HCT116 (cell line): ENCODE results near the gene MTHFSD. TPM values are rescaled to one million over a fixed set of nuclear protein-coding genes. Genes with fewer than 3 reads are reported as not detected.
A peak's percentile ranks its signal among the peaks of the same experiment; 100 is the strongest.

Source experiments
- ATAC-seq: fragments of 200-7000 bp; cut with Tn5 transposase; 2 replicates; pipeline ENCODE4 v1.9.1; 2020; ENCODE audit warnings: mild to moderate bottlenecking, moderate library complexity
- BruUV-seq: library from RNA; stranded (reverse); fragments of 400-500 nt; replicated peaks from 2 replicates; lab custom pipeline; 2021; lab: Mats Ljungman, UMichigan
- CTCF ChIA-PET: fragments of 300-600 bp; sonication (Branson Sonifier 250); formaldehyde crosslinking; loops from one replicate; lab custom pipeline; 2021; ENCODE audit warnings: antibody characterized with exemption; lab: Charles Lee
- POLR2A ChIA-PET: fragments of 300-600, 350-600 bp; sonication (Branson Sonifier 250); formaldehyde crosslinking; loops from one replicate; lab custom pipeline; 2021; ENCODE audit warnings: antibody characterized with exemption; lab: Charles Lee
- RAD21 ChIA-PET, 2 experiments: fragments of 300-600 bp; sonication (Branson Sonifier 250); formaldehyde crosslinking; loops; one replicate each; lab custom pipeline; 2023; ENCODE audit warnings: low total read pairs in 2 of 2; ENCODE audit not compliant: uncharacterized antibody in 2 of 2, unreplicated experiment in 2 of 2, low non-redundant PET in 1 of 2; lab: Charles Lee
- DNase-seq: peaks from one replicate; pipeline ENCODE4 v3.0.0-alpha.2; 2010; ENCODE audit warnings: low read depth, low spot score
- H2AFZ ChIP-seq: fragments of 200-600 bp; shearing (Covaris generic), sonication (generic); 2 replicates; pipeline ENCODE4 v1.6.1; 2017; ENCODE audit warnings: low read depth, mixed run types, mixed read lengths, antibody characterized with exemption, low read length; ENCODE audit not compliant: poor library complexity, severe bottlenecking
- H3K27ac ChIP-seq: 2 replicates; pipeline ENCODE4 v1.5.1; 2012; ENCODE audit warnings: low read depth, low read length
- H3K27me3 ChIP-seq: fragments of 200-600 bp; sonication (generic); 2 replicates; pipeline ENCODE4 v1.6.1; 2016; ENCODE audit warnings: mixed run types, low read length, mixed read lengths; ENCODE audit not compliant: insufficient read depth
- H3K36me3 ChIP-seq, 2 experiments: fragments of 200-500 bp in 1 of 2; fragments of 200-600 bp in 1 of 2; sonication (Bioruptor generic) in 1 of 2; sonication (generic) in 1 of 2; 2 replicates each; pipeline versions ENCODE4 v1.5.1 to v1.6.1; 2014 to 2016; ENCODE audit warnings: low read length in 2 of 2, inconsistent platforms in 1 of 2, mixed read lengths in 1 of 2, mixed run types in 1 of 2; ENCODE audit not compliant: insufficient read depth in 2 of 2, control insufficient read depth in 1 of 2
- H3K4me1 ChIP-seq, 2 experiments: fragments of 200-600 bp in 1 of 2; sonication (generic) in 1 of 2; 2 replicates each; pipeline versions ENCODE4 v1.5.1 to v1.6.1; 2012 to 2017; ENCODE audit warnings: low read length in 2 of 2, inconsistent platforms in 1 of 2, mild to moderate bottlenecking in 1 of 2, mixed read lengths in 1 of 2, mixed run types in 1 of 2, moderate library complexity in 1 of 2; ENCODE audit not compliant: insufficient read depth in 2 of 2, control insufficient read depth in 1 of 2
- H3K4me2 ChIP-seq: fragments of 200-600 bp; sonication (generic); 2 replicates; pipeline ENCODE4 v1.6.1; 2017; ENCODE audit warnings: mixed run types, low read length, mixed read lengths
- H3K4me3 ChIP-seq, 2 experiments: fragments of 200-600 bp in 1 of 2; sonication (generic) in 1 of 2; replicated peaks in 1 of 2; 2 replicates each; pipeline ENCODE4 v1.5.1; 2011 to 2016; ENCODE audit warnings: low read length in 2 of 2, control low read depth in 1 of 2, low read depth in 1 of 2, mild to moderate bottlenecking in 1 of 2, mixed read lengths in 1 of 2, mixed run types in 1 of 2
- H3K79me2 ChIP-seq: fragments of 200-600 bp; sonication (generic); 2 replicates; pipeline ENCODE4 v1.6.1; 2017; ENCODE audit warnings: mild to moderate bottlenecking, mixed run types, low read length, moderate library complexity, mixed read lengths; ENCODE audit not compliant: insufficient read depth
- H3K9ac ChIP-seq: fragments of 200-600 bp; sonication (generic); 2 replicates; pipeline ENCODE4 v1.6.1; 2016; ENCODE audit warnings: low read length, mixed read lengths
- H3K9me2 ChIP-seq: fragments of 200-600 bp; sonication (generic), shearing (Covaris generic); 2 replicates; pipeline ENCODE4 v1.6.1; 2017; ENCODE audit warnings: mixed run types, mild to moderate bottlenecking, moderate library complexity; ENCODE audit not compliant: insufficient read depth
- H3K9me3 ChIP-seq, 2 experiments: fragments of 200-500 bp in 1 of 2; fragments of 200-600 bp in 1 of 2; sonication (Bioruptor generic) in 1 of 2; sonication (generic) in 1 of 2; 2 replicates each; pipeline ENCODE4 v1.6.1; 2014 to 2017; ENCODE audit warnings: low read length in 2 of 2, mixed read lengths in 2 of 2, inconsistent platforms in 1 of 2, low read depth in 1 of 2, mild to moderate bottlenecking in 1 of 2, mixed run types in 1 of 2, moderate library complexity in 1 of 2; ENCODE audit not compliant: control insufficient read depth in 1 of 2, insufficient read depth in 1 of 2
- H4K20me1 ChIP-seq: fragments of 200-600 bp; sonication (generic), shearing (Covaris generic); 2 replicates; pipeline ENCODE4 v1.6.1; 2017; ENCODE audit warnings: mixed run types, mild to moderate bottlenecking, moderate library complexity; ENCODE audit not compliant: insufficient read depth
- CEBPB ChIP-seq: IDR thresholded peaks from 2 replicates; pipeline ENCODE4 v1.6.1; 2012; ENCODE audit warnings: low read depth
- EGR1 ChIP-seq: IDR thresholded peaks from 2 replicates; pipeline ENCODE4 v1.6.1; 2012; ENCODE audit warnings: low read depth
- ELF1 ChIP-seq: IDR thresholded peaks from 2 replicates; pipeline ENCODE4 v1.6.1; 2012; ENCODE audit warnings: low read depth, borderline replicate concordance
- EZH2 ChIP-seq: fragments of 200-600 bp; sonication (generic); IDR thresholded peaks from 2 replicates; pipeline ENCODE4 v1.6.1; 2017; ENCODE audit warnings: antibody characterized with exemption, mixed run types
- EZH2phosphoT487 ChIP-seq: fragments of 200-600 bp; IDR thresholded peaks from 2 replicates; pipeline ENCODE4 v1.6.1; 2018; ENCODE audit warnings: antibody characterized with exemption, borderline replicate concordance
- FOSL1 ChIP-seq: IDR thresholded peaks from 2 replicates; pipeline ENCODE4 v1.6.1; 2012; ENCODE audit warnings: low read depth
- JUND ChIP-seq: IDR thresholded peaks from 2 replicates; pipeline ENCODE4 v1.6.1; 2012
- POLR2A ChIP-seq: IDR thresholded peaks from 2 replicates; pipeline ENCODE4 v1.7.0; 2011; ENCODE audit warnings: borderline replicate concordance; ENCODE audit not compliant: insufficient read depth, insufficient read length; ENCODE audit errors: extremely low read depth
- POLR2AphosphoS5 ChIP-seq: IDR thresholded peaks from 2 replicates; pipeline ENCODE4 v1.6.1; 2011; ENCODE audit warnings: mild to moderate bottlenecking, low read depth, low read length, moderate library complexity
- RAD21 ChIP-seq: IDR thresholded peaks from 2 replicates; pipeline ENCODE4 v1.6.1; 2012; ENCODE audit warnings: low read depth, mild to moderate bottlenecking
- SIN3A ChIP-seq: IDR thresholded peaks from 2 replicates; pipeline ENCODE4 v1.6.1; 2012; ENCODE audit warnings: low read depth
- SP1 ChIP-seq: IDR thresholded peaks from 2 replicates; pipeline ENCODE4 v1.6.1; 2012; ENCODE audit warnings: low read depth
- SRF ChIP-seq: IDR thresholded peaks from 2 replicates; pipeline ENCODE4 v1.6.1; 2012; ENCODE audit warnings: low read depth
- TCF7L2 ChIP-seq: IDR thresholded peaks from 2 replicates; pipeline ENCODE4 v1.7.0; 2011; ENCODE audit warnings: borderline replicate concordance, inconsistent platforms; ENCODE audit not compliant: insufficient read depth, insufficient read length; ENCODE audit errors: extremely low read depth
- YY1 ChIP-seq: IDR thresholded peaks from 2 replicates; pipeline ENCODE4 v1.6.1; 2011; ENCODE audit warnings: low read length, low read depth, moderate library complexity, mild to moderate bottlenecking; ENCODE audit not compliant: insufficient replicate concordance; ENCODE audit errors: extremely low read depth
- ZFX ChIP-seq: fragments of 450-650 bp; IDR thresholded peaks from 2 replicates; pipeline ENCODE4 v1.6.1; 2017
- ZNF274 ChIP-seq: fragments of 200-500 bp; sonication (Bioruptor generic); IDR thresholded peaks from 2 replicates; pipeline ENCODE4 v1.6.1; 2014; ENCODE audit warnings: mild to moderate bottlenecking, low read depth, low read length, inconsistent platforms
- intact Hi-C: fragments of 100-400 bp; cut with micrococcal nuclease; formaldehyde crosslinking; loops from 2 replicates; pipeline ENCODE4 v1.10.0; 2022
- total RNA-seq: library from RNA; stranded (reverse); gene quantifications from one replicate; pipeline ENCODE4 v1.2.1, GENCODE V29; 2021; ENCODE audit not compliant: unreplicated experiment
- TF ChIP-seq, protein P1 (sequence below): IDR thresholded peaks from 2 replicates; pipeline ENCODE4 v1.6.1; 2012
- TF ChIP-seq, protein P2 (sequence below): IDR thresholded peaks from 2 replicates; pipeline ENCODE4 v1.6.1; 2012
- TF ChIP-seq, protein P3 (sequence below): IDR thresholded peaks from 2 replicates; pipeline ENCODE4 v1.6.1; 2011; ENCODE audit warnings: mild to moderate bottlenecking, low read length, moderate library complexity; ENCODE audit not compliant: insufficient replicate concordance; ENCODE audit errors: extremely low read depth
- TF ChIP-seq, protein P4 (sequence below), 3 experiments: fragments of 200-600 bp in 1 of 3; sonication (generic) in 1 of 3; IDR thresholded peaks in 2 of 3; conservative IDR thresholded peaks in 1 of 3; 2 replicates each; pipeline ENCODE4 v1.5.1; 2012 to 2017; ENCODE audit warnings: low read depth in 2 of 3, low read length in 2 of 3, antibody characterized with exemption in 1 of 3, borderline replicate concordance in 1 of 3, control low read depth in 1 of 3, mild to moderate bottlenecking in 1 of 3, mixed read lengths in 1 of 3, mixed run types in 1 of 3, moderate library complexity in 1 of 3; ENCODE audit not compliant: insufficient read depth in 1 of 3

Gene MTHFSD
- total RNA-seq, 1 experiment from 2014 or later, result 33.1 TPM

DNA sequence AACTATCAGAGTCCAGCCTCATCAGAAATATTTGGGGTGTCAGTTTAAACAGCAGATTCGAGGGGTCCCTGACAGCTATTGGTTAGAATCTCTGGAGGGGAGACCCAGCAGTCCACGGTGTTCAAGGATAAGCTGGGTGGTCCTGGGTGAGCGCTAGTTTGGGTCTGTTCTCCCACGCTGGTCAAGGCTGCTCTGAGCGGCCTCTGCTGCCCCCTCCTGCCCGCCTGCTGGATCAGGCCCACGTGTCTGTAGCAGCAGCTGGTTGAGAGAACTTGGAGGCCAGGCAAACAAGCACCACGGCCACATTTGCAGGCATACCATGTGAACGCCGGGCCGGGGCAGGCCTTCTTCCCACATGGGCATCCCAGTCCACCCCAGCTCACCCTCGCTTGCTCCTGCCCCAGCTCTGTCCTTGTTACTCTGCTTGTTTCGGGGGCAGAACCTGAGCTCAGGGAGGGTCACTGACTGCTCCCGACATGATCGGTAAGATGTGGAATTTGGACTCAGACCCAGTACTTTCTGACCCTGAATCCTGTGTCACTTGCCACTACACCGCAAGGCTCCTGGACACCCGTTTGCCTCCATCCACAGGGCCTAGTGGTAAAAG is 37.3 kb downstream of the MTHFSD start:
- BruUV-seq, result no TSS peak
- no peaks in the 10 kb centered on the region for H3K9me3 ChIP-seq
- H3K79me2 ChIP-seq, result no peaks in the 10 kb centered on the region
- H4K20me1 ChIP-seq, result no peaks in the 10 kb centered on the region
- H3K4me3 ChIP-seq, result no peak overlapping the region
- H2AFZ ChIP-seq, result peak overlapping the region; percentile 49
- ChIA-PET RAD21 (interaction anchor here (0.8 to 3.5 kb wide), 18 partner anchors 8 to 698 kb away, joined by 3 to 32 read pairs (median 6); no protein-coding TSS in a partner anchor), CTCF (interaction anchor here (0.8 to 3.5 kb wide), 29 partner anchors 8 to 705 kb away, joined by 3 to 139 read pairs (median 4); no protein-coding TSS in a partner anchor)
- H3K9me2 ChIP-seq, result no peaks in the 10 kb centered on the region
- no peak overlapping the region for H3K27ac ChIP-seq
- no peaks in the 10 kb centered on the region for H3K36me3 ChIP-seq
- ATAC-seq, result peak; percentile 84
- H3K27me3 ChIP-seq, result no peaks in the 10 kb centered on the region
- no peak overlapping the region for H3K9ac ChIP-seq
- DNase-seq, result peak; percentile 51
- no peak overlapping the region for H3K4me2 ChIP-seq
- intact Hi-C loops, result loop anchor here (1.0 kb wide), 2 partner anchors 176 to 265 kb away; no protein-coding TSS in a partner anchor
- TF ChIP-seq EZH2phosphoT487 (no peak), ZFX (no peak), EZH2 (no peak), TCF7L2 (no peak), POLR2AphosphoS5 (no peak), EGR1 (no peak), SIN3A (no peak), RAD21 (peak; percentile 99), SRF (no peak), FOSL1 (no peak), POLR2A (no peak), SP1 (no peak), JUND (no peak), ZNF274 (no peak), YY1 (no peak), CEBPB (no peak), ELF1 (no peak)
- TF ChIP-seq, protein P1, sequence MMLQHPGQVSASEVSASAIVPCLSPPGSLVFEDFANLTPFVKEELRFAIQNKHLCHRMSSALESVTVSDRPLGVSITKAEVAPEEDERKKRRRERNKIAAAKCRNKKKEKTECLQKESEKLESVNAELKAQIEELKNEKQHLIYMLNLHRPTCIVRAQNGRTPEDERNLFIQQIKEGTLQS, result no peak
- TF ChIP-seq, protein P2, sequence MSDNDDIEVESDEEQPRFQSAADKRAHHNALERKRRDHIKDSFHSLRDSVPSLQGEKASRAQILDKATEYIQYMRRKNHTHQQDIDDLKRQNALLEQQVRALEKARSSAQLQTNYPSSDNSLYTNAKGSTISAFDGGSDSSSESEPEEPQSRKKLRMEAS, result peak; percentile 88
- TF ChIP-seq, protein P3, sequence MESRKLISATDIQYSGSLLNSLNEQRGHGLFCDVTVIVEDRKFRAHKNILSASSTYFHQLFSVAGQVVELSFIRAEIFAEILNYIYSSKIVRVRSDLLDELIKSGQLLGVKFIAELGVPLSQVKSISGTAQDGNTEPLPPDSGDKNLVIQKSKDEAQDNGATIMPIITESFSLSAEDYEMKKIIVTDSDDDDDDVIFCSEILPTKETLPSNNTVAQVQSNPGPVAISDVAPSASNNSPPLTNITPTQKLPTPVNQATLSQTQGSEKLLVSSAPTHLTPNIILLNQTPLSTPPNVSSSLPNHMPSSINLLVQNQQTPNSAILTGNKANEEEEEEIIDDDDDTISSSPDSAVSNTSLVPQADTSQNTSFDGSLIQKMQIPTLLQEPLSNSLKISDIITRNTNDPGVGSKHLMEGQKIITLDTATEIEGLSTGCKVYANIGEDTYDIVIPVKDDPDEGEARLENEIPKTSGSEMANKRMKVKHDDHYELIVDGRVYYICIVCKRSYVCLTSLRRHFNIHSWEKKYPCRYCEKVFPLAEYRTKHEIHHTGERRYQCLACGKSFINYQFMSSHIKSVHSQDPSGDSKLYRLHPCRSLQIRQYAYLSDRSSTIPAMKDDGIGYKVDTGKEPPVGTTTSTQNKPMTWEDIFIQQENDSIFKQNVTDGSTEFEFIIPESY, result no peak
- TF ChIP-seq, protein P4, sequence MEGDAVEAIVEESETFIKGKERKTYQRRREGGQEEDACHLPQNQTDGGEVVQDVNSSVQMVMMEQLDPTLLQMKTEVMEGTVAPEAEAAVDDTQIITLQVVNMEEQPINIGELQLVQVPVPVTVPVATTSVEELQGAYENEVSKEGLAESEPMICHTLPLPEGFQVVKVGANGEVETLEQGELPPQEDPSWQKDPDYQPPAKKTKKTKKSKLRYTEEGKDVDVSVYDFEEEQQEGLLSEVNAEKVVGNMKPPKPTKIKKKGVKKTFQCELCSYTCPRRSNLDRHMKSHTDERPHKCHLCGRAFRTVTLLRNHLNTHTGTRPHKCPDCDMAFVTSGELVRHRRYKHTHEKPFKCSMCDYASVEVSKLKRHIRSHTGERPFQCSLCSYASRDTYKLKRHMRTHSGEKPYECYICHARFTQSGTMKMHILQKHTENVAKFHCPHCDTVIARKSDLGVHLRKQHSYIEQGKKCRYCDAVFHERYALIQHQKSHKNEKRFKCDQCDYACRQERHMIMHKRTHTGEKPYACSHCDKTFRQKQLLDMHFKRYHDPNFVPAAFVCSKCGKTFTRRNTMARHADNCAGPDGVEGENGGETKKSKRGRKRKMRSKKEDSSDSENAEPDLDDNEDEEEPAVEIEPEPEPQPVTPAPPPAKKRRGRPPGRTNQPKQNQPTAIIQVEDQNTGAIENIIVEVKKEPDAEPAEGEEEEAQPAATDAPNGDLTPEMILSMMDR (IDR thresholded peaks at IDR 0.05 in 2 of 3, conservative IDR thresholded peaks at IDR 0.05 in 1 of 3; ENCODE audit: borderline replicate concordance in 1 of 3, insufficient read depth in 1 of 3, low read depth in 2 of 3, low read length in 2 of 3), result peak; percentile 91 to 98 (median 95)
- TF ChIP-seq, all 23 proteins: peak for 3
- peaks cover 4 to 13% of the 10 kb centered on the region in 2 experiments; a peak in 3 of 4 replicates for H3K4me1 ChIP-seq
- POLR2A ChIA-PET, result interaction anchor here (1.0 to 1.6 kb wide), 5 partner anchors 162 to 696 kb away, joined by 3 to 4 read pairs (median 3); no protein-coding TSS in a partner anchor
